Measurements from ENCODE around the gene LAMC3.
"Not testable (repeated sequence)": the region's sequence is repeated elsewhere in the genome, so short reads cannot be mapped to it uniquely, and the experiment has no call there.

LAMC3 gene

DNA sequence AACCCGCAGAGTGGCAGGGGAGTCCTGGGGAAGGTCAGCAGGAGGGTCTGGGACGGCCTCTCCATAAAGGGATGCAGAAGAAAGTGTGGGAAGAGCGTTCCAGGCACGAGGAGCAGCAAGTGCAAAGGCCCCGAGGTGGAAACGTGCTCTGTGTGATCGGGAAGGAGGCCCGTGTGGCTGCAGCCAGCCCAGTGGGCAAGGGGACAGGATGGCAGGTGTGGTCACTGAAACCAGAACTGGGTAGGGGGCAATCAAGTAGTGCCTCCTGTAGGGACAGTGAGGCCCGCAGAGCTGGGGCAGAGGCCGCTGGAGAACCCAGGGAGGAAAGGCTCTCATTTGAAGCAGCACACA lies 16.3 kb upstream of the LAMC3 start:
- TF ChIP-seq POLR2A (IDR thresholded peaks at IDR 0.05; ENCODE audit: low read depth, low read length) = no peak
- DNase-seq (ENCODE audit: insufficient read length, low spot score) (no peak), FAIRE-seq (no peak)

DNA sequence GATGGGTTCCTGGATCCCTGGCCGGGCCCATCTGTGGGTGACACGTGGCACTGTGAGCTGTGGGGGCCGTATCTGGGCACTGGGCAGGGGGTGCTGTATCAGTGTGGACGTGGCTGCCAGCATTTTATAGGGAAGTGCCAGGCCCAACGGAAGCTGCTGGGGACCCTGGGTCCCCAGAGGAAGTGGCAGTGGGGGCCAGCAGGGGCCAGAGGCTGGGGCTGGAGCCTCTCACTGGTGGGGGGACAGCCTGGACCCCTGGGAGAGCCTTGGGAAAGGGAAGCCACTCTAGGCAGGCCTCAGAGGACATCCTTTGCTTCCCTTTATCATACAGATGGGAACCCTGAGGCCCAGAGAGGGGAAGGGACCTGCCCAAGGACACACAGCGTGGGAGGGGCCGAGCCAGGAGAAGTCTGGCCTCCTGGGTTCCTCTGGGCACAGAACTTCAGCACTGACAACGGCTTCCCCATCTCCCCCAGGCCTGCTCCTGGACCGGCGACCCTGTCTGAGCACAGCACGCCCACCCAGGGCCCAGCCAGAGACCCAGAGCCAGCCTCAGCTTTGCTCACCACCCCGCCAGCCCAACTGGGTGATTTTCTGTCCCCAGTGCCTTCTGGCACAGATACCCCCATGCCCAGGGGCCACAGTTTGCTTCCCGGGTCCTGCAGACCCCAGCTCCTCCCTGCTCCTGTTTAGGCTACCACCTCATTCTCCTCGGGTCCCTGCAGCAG lies 15.5 kb upstream of the LAMC3 start:
- TF ChIP-seq POLR2A (IDR thresholded peaks at IDR 0.05; ENCODE audit: low read depth, low read length) = no peak
- DNase-seq (ENCODE audit: insufficient read length, low spot score) (no peak), FAIRE-seq (no peak)

DNA sequence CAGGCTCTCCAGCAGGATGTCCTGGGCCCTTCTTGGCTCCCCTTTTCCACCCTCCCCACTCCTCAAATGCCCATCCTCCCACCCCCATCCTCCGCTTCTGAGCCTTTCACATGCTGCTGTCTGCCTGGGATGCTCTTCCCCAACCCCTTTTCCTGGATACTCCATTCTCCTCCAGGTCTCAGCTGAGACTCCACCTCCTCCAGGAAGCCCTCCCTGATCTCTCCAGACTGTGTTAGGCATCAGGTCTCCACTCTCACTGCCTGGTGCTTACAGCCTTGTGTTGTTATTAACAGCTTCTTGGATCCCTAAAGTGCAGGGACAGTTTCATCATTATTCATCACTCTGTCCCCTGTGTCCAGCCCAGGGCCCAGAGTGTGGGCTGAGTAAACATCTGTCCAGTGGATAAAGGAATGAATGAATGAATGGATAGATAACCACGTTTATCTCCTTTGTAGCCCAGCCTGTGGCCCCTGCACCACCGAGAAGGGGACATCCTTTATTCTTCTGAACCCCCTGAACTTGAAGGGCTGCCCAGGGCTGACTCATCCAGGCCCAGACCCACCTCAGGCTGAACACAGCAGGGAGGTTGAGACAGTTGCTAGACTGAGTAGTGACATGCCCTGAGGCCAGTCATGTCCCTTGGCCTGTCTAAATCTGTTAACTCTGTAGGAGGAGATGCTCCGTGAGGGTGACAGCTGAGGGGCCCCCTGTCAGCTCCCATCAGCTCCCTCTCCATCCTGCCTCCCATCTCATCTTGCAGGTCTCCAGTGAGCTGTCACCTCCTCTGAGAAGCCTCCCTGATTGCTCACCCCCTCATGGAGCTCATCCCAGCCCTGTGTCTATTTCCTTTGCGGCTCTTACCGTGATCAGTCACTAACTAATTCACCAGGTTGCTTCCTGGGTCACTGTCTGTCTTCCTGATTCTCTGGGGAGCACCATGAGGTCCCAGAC lies 14.6 kb upstream of the LAMC3 start:
- FAIRE-seq = no peak

DNA sequence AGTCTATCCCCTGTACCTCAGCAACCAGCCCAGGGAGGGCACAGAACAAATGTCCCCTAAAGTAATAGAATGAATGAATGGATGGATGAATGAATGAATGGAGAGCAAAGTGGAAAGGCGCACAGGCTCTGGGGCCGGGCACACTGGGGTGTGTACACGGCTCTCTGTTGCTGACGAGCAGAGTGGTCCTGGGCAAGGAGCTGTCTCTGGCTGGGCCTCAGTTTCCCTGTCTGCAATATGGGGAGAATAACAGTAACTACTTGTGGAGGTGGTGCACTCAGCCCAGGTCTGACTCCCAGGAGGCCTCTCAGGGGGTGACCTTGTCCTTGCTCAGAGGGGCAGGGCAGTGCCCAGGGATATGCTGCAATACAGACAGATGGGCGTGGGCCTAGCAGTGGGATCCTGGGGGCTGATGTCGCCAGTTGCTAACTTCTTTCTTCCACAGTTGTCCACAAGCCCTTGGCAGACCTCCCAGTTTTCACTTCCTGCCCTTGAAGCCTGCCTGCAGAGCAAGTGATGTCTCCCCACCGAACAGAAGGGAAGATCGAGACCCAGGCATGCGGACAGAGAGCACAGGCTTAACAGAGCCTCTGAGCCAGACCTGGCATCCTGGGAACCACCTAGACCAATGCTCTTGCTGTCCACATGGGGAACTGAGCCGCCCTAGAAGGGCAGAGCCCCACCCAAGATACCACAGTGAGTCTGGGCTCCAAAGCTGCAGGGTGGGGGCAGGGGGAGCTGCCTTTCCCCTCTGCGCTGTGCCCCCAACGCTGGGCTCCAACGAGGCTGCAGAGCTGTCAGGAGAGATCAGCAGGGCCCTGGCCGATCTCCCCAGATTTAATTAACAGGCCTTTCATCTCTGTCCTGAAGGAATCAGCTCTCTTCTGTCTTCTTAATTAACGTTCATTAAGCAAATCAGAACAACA lies 13.6 kb upstream of the LAMC3 start:
- no peak for FAIRE-seq

More for the DNA sequence above, 14.6 kb upstream of the LAMC3 start:
- TF ChIP-seq POLR2A (IDR thresholded peaks at IDR 0.05; ENCODE audit: low read depth, low read length) = no peak
- DNase-seq (ENCODE audit: insufficient read length, low spot score) = no peak

DNA sequence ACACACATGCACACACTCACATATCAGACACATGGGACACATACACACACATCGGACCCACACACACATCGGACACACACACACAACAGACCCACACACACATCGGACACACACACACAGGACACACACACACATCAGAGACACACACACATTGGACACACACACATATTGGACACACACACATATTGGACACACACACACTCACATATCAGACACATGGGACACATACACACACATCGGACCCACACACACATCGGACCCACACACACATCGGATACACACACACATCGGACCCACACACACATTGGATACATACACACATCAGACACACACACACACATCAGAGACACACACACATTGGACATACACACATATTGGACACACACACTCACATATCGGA lies 12.8 kb upstream of the LAMC3 start:
- FAIRE-seq (no peak), DNase-seq (ENCODE audit: insufficient read length, low spot score) (no peak)
- TF ChIP-seq POLR2A (IDR thresholded peaks at IDR 0.05; ENCODE audit: low read depth, low read length) = no peak

More for the DNA sequence above, 13.6 kb upstream of the LAMC3 start:
- no peak for TF ChIP-seq POLR2A (IDR thresholded peaks at IDR 0.05; ENCODE audit: low read depth, low read length)
- peak; percentile 12 for DNase-seq (ENCODE audit: insufficient read length, low spot score)

DNA sequence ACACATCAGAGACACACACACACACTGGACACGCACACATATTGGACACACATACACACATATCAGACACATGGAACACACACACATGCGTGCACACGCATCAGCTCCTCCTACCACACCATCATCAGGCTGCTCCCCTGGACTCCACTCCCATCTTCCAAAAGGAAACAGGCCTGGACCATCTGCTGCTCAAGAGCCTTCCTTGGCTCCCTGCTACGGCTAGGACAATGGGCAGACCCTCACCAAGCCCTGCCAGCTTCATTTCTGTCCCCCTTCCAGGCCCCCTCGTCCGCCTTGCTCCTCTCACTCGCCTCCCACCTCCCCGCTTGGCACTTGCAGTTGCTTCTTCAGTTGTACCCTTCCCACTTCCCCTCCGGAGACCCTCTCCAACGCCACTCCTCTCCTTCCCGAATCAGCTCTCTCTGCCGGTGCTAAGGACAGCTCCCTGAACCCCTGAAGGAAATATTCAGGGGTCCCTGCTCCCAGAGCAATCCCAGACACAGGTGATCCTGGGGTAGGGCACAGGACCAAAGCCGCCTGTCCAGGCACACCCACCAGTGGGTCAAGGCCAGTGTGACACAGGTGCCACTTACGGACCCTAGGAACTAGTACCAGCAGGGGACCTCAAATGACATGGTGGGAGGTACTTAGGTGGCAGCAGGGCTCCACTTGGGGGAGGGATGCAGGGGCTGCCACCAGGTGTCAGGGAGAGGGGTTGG lies 12.1 kb upstream of the LAMC3 start:
- no peak for TF ChIP-seq POLR2A (IDR thresholded peaks at IDR 0.05; ENCODE audit: low read depth, low read length)
- no peak for FAIRE-seq
- no peak for DNase-seq (ENCODE audit: insufficient read length, low spot score)

DNA sequence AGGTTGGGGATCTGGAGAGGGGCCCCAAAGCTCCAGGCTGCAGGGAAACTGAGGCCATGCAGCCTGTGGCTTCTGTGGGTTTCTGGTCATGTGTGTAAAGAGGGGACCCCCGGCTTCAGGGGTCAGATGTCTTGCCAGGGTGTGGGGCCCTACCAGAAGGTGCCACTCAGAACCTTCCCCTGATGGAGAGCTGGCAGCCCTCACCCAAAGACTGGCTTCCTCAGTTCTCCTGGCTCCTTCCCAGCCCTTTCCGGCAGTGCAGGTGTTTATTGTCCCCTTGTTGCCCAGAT lies 11.6 kb upstream of the LAMC3 start:
- FAIRE-seq (no peak), DNase-seq (ENCODE audit: insufficient read length, low spot score) (no peak)
- TF ChIP-seq POLR2A (IDR thresholded peaks at IDR 0.05; ENCODE audit: low read depth, low read length) = no peak

DNA sequence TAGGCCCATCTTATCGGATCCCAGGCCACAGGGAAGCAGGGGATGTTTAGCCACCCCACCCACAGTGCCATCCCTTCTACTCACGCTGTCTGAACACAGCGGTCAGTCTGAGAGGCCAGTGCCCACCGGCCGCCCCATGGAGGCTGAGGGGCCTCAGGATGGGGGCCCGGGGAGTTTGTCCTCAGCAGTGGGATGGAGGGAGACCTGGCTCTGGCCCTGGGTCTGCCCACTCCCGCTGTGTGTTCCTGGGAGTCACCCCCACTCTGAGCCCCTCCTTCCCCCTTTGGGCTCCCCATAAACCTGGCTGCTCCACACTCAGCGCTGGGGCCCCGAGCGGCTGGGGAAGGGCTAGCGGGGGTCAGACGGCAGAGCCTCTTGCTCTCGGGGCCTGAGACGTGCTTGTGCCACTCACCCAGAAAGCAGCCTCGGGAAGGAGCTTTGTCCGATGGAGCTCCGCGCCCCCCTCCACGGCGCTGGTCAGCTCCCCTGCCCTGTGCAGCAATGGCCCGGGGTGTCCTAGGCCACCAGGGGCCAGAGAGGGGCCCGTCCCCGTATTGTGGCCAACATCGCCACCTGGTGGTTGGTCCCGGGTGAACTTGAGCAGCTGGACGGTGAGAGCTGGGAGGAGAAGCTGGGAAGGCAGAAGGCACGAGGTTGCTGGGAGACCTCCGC lies 10.9 kb upstream of the LAMC3 start:
- no peak for TF ChIP-seq POLR2A (IDR thresholded peaks at IDR 0.05; ENCODE audit: low read depth, low read length)
- DNase-seq (ENCODE audit: insufficient read length, low spot score) (peak; percentile 54), FAIRE-seq (no peak)

DNA sequence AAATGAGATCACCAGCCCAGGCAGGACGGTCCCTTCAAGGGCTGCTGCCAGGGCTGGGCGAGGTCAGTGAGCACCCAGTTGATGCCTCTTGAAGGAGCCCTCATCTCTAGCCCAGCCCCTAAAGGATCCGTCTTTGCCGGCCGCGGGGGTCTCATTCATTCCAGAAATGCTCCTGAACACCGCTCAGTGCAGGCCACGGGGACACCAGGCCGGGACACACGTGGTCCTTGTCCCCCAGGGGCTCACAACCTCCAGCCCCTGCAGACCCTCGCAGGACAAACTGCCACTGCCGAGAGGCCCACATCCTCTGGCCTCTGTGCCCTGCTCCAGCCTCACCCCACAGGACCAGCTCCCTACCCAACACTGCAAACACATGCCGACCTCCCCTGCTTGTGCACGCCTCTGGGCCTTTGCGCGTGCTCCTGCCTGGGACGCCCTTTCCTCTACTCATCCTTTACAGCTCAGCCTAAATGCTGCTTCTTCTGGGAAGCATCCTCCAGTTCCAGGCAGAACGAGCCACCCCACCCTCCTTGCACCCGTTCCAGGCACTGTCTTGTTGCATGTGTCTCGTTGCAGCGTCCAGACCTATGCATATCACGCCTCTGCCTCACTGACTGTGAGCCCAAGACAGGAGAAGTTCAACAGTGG lies 10.3 kb upstream of the LAMC3 start:
- DNase-seq (ENCODE audit: insufficient read length, low spot score) = no peak
- FAIRE-seq = no peak
- TF ChIP-seq POLR2A (IDR thresholded peaks at IDR 0.05; ENCODE audit: low read depth, low read length) = no peak

DNA sequence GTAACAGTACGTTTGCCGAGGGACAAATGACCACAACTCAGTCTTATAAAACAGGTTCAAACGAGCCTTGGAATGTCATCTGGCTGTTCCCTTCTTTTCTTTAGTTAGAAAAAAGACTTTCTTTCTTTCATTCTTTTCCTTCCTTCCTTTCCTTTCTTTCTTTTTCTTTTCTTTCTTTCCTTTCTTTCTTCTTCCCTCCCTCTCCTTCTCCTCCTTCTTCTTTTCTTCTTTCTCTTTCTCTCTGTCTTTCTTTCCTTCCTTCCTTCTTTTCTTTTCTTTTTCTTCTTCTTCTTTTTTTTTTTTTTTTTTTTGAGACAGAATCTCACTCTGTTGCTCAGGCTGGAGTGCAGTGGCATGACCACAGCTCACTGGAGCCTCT lies 9.7 kb upstream of the LAMC3 start:
- no peak for DNase-seq (ENCODE audit: insufficient read length, low spot score)
- FAIRE-seq = no peak
- no peak for TF ChIP-seq POLR2A (IDR thresholded peaks at IDR 0.05; ENCODE audit: low read depth, low read length)

DNA sequence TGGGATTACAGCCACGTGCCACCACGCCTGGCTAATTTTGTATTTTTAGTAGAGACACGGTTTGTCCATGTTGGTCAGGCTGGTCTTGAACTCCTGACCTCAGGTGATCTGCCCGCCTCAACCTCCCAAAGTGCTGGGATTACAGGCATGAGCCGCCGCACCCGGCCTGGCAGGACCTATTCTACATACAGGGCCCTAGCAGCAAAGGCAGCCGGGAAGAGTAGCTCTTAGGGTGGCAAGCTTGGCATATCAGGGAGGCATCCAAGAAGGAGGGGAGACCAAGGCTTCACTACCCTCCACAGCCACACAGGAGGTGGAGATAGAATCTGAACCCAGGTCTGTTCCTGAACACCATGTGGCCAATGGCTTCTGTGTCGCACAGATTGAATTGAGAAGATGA lies 8.4 kb upstream of the LAMC3 start:
- not testable (repeated sequence) for FAIRE-seq; DNase-seq (ENCODE audit: insufficient read length, low spot score)

DNA sequence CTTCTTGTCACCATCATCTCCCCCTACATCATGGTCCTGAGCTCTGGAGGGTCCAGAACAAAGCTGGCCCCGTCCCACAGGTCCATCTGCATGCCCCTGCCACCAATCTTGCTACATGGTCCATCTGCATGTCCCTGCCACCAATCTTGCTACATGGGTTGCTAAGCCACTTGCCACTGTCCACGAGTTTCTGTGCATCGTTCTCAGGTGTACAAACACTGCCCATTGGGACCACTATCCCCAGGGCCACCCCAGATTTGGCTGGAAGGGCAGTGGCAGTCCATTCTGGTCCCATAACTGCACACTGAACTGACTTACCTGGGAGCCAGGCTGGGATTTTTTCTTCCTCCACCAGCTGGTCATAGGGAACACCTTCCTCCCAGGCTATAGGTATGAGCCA lies 8.0 kb upstream of the LAMC3 start:
- no peak for TF ChIP-seq POLR2A (IDR thresholded peaks at IDR 0.05; ENCODE audit: low read depth, low read length)
- FAIRE-seq (no peak), DNase-seq (ENCODE audit: insufficient read length, low spot score) (no peak)

DNA sequence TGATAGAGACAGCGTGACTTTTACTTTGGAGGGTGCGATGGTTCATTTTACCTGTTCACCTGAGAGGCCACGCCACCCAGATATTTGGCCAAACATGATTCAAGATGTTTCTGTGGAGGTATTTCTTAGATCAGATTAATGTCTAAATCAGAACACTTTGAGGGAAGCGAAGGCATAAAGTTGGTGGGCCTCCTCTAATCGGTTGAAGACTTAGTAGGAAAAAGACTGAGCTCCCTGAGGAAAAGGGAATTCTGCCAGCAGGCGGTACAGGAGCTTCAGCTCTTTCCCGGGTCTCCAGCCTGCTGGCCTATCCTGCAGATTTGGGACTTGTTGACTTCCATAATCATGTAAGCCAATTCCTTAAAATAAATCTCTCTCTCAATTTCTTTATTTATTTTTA lies 7.0 kb upstream of the LAMC3 start:
- no peak for TF ChIP-seq POLR2A (IDR thresholded peaks at IDR 0.05; ENCODE audit: low read depth, low read length)
- FAIRE-seq = no peak
- DNase-seq (ENCODE audit: insufficient read length, low spot score) = no peak
